MM.1S (cell line): ENCODE measurements around the gene KDM5C.

Source experiments
- DNase-seq: peaks from one replicate; pipeline ENCODE4 v3.0.0-alpha.2; 2015
- H2AFZ ChIP-seq: fragments of 300-600 bp; sonication (generic); 2 replicates; pipeline ENCODE4 v1.6.0; 2016; ENCODE audit warnings: antibody characterized with exemption, low read length
- H3F3A ChIP-seq: fragments of 300-600 bp; sonication (generic); 2 replicates; pipeline ENCODE4 v1.6.1; 2016; ENCODE audit warnings: mild to moderate bottlenecking, antibody characterized with exemption, low read length, moderate library complexity, mixed read lengths; ENCODE audit not compliant: insufficient read depth
- H3K27ac ChIP-seq: fragments of 300-600 bp; sonication (generic); 2 replicates; pipeline ENCODE4 v1.5.1; 2016; ENCODE audit warnings: mild to moderate bottlenecking, low read length
- H3K27me3 ChIP-seq: fragments of 300-600 bp; sonication (generic); replicated peaks from 2 replicates; pipeline ENCODE4 v1.6.0; 2016; ENCODE audit warnings: low read length; ENCODE audit not compliant: insufficient read depth
- H3K36me3 ChIP-seq: fragments of 300-600 bp; sonication (generic); replicated peaks from 2 replicates; pipeline ENCODE4 v1.6.1; 2016; ENCODE audit warnings: mild to moderate bottlenecking, low read length, mixed read lengths; ENCODE audit not compliant: insufficient read depth
- H3K4me1 ChIP-seq: fragments of 300-600 bp; sonication (generic); 2 replicates; pipeline ENCODE4 v1.6.1; 2016; ENCODE audit warnings: low read length, mixed read lengths
- H3K4me2 ChIP-seq: fragments of 300-600 bp; sonication (generic); 2 replicates; pipeline ENCODE4 v1.6.0; 2016; ENCODE audit warnings: low read depth, low read length
- H3K4me3 ChIP-seq: fragments of 300-600 bp; sonication (generic); 2 replicates; pipeline ENCODE4 v1.5.1; 2016; ENCODE audit warnings: low read length, mixed read lengths
- H3K79me2 ChIP-seq: fragments of 300-600 bp; sonication (generic); 2 replicates; pipeline ENCODE4 v1.6.1; 2016; ENCODE audit warnings: mixed run types, low read length, mixed read lengths
- H3K9ac ChIP-seq: fragments of 300-600 bp; sonication (generic); 2 replicates; pipeline ENCODE4 v1.6.1; 2016; ENCODE audit warnings: low read length, mixed read lengths
- H3K9me2 ChIP-seq: fragments of 300-600 bp; sonication (generic); replicated peaks from 2 replicates; pipeline ENCODE4 v1.6.1; 2016; ENCODE audit warnings: mild to moderate bottlenecking, low read length, mixed read lengths; ENCODE audit not compliant: insufficient read depth
- H3K9me3 ChIP-seq: fragments of 300-600 bp; sonication (generic); replicated peaks from 2 replicates; pipeline ENCODE4 v1.6.1; 2016; ENCODE audit warnings: mild to moderate bottlenecking, low read length, mixed read lengths; ENCODE audit not compliant: insufficient read depth
- H4K20me1 ChIP-seq: fragments of 300-600 bp; sonication (generic); 2 replicates; pipeline ENCODE4 v1.6.1; 2016; ENCODE audit warnings: mild to moderate bottlenecking, low read length, moderate library complexity, mixed read lengths; ENCODE audit not compliant: insufficient read depth
- EZH2 ChIP-seq: fragments of 300-600 bp; sonication (generic); optimal IDR thresholded peaks from 2 replicates; pipeline ENCODE3; 2017; ENCODE audit warnings: low read depth, mild to moderate bottlenecking, antibody characterized with exemption, low read length, mixed read lengths
- EZH2phosphoT487 ChIP-seq: fragments of 300-600 bp; sonication (generic); IDR thresholded peaks from 2 replicates; pipeline ENCODE4 v1.6.1; 2018; ENCODE audit warnings: antibody characterized with exemption, low read length
- TF ChIP-seq, protein P1 (sequence below): fragments of 300-600 bp; sonication (generic); IDR thresholded peaks from 2 replicates; pipeline ENCODE4 v1.5.1; 2016; ENCODE audit warnings: antibody characterized with exemption, low read length, mixed read lengths

KDM5C gene

GRCh38 chrX:53153581-53153980 is 71.4 kb downstream of the KDM5C start:
- Histone ChIP-seq H3K4me2 (no peak overlapping the region), H3K4me3 (no peak overlapping the region), H3K27me3 (no peaks in the 10 kb centered on the region), H3K4me1 (no peaks in the 10 kb centered on the region), H3K79me2 (no peaks in the 10 kb centered on the region), H3K27ac (no peak overlapping the region), H4K20me1 (no peaks in the 10 kb centered on the region), H3K9ac (no peak overlapping the region), H3K36me3 (no peaks in the 10 kb centered on the region), H3K9me3 (no peaks in the 10 kb centered on the region), H3F3A (no peaks in the 10 kb centered on the region), H2AFZ (no peak overlapping the region), H3K9me2 (no peaks in the 10 kb centered on the region)
- TF ChIP-seq EZH2 (no peak), EZH2phosphoT487 (no peak)
- TF ChIP-seq, protein P1, sequence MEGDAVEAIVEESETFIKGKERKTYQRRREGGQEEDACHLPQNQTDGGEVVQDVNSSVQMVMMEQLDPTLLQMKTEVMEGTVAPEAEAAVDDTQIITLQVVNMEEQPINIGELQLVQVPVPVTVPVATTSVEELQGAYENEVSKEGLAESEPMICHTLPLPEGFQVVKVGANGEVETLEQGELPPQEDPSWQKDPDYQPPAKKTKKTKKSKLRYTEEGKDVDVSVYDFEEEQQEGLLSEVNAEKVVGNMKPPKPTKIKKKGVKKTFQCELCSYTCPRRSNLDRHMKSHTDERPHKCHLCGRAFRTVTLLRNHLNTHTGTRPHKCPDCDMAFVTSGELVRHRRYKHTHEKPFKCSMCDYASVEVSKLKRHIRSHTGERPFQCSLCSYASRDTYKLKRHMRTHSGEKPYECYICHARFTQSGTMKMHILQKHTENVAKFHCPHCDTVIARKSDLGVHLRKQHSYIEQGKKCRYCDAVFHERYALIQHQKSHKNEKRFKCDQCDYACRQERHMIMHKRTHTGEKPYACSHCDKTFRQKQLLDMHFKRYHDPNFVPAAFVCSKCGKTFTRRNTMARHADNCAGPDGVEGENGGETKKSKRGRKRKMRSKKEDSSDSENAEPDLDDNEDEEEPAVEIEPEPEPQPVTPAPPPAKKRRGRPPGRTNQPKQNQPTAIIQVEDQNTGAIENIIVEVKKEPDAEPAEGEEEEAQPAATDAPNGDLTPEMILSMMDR = no peak
- no peak for DNase-seq
